H9 (cell line): ENCODE data around the gene LCN2. TPM values are rescaled to one million over a fixed set of nuclear protein-coding genes. Genes with fewer than 3 reads are reported as not detected.

ENCODE experiments used
- DNase-seq: peaks from one replicate; pipeline ENCODE4 v3.0.0-alpha.2; 2017
- H2AFZ ChIP-seq: one replicate; pipeline ENCODE4 v1.6.1; 2013; ENCODE audit warnings: mild to moderate bottlenecking, low read length, control low read depth, moderate library complexity
- H2AK5ac ChIP-seq: 2 replicates; pipeline ENCODE4 v1.6.1; 2013; ENCODE audit warnings: low read length, control low read depth, mixed read lengths; ENCODE audit not compliant: insufficient read length
- H2BK120ac ChIP-seq: one replicate; pipeline ENCODE4 v1.6.1; 2013; ENCODE audit warnings: low read depth, mild to moderate bottlenecking, low read length, control low read depth, inconsistent platforms; ENCODE audit not compliant: poor library complexity, severe bottlenecking
- H2BK12ac ChIP-seq: 2 replicates; pipeline ENCODE4 v1.6.1; 2013; ENCODE audit warnings: low read length, control low read depth, mixed read lengths, low read depth; ENCODE audit not compliant: insufficient read length
- H2BK15ac ChIP-seq: 2 replicates; pipeline ENCODE4 v1.6.1; 2013; ENCODE audit warnings: low read depth, low read length, control low read depth
- H2BK20ac ChIP-seq: one replicate; pipeline ENCODE4 v1.6.1; 2013; ENCODE audit warnings: low read depth, mild to moderate bottlenecking, low read length, control low read depth, inconsistent platforms; ENCODE audit not compliant: poor library complexity, severe bottlenecking
- H2BK5ac ChIP-seq: 2 replicates; pipeline ENCODE4 v1.6.1; 2013; ENCODE audit warnings: low read length, control low read depth, mixed read lengths; ENCODE audit not compliant: insufficient read length
- H3K14ac ChIP-seq: 2 replicates; pipeline ENCODE4 v1.6.1; 2013; ENCODE audit warnings: low read length, control low read depth; ENCODE audit not compliant: insufficient read depth
- H3K18ac ChIP-seq: 2 replicates; pipeline ENCODE4 v1.6.1; 2013; ENCODE audit warnings: low read depth, mild to moderate bottlenecking, mixed read lengths, low read length, control low read depth; ENCODE audit not compliant: insufficient read length
- H3K23ac ChIP-seq: 2 replicates; pipeline ENCODE4 v1.6.1; 2013; ENCODE audit warnings: low read length, control low read depth, mixed read lengths, low read depth; ENCODE audit not compliant: insufficient read length
- H3K23me2 ChIP-seq: 2 replicates; pipeline ENCODE4 v1.6.1; 2013; ENCODE audit warnings: low read depth, mild to moderate bottlenecking, mixed read lengths, low read length, control low read depth; ENCODE audit not compliant: insufficient read length, poor library complexity, severe bottlenecking
- H3K27ac ChIP-seq: 2 replicates; pipeline ENCODE4 v1.5.1; 2013; ENCODE audit warnings: low read length, control low read depth, mixed read lengths, low read depth; ENCODE audit not compliant: insufficient read length
- H3K27me3 ChIP-seq: 2 replicates; pipeline ENCODE4 v1.6.1; 2013; ENCODE audit warnings: low read length, control low read depth, inconsistent platforms; ENCODE audit not compliant: insufficient read depth
- H3K4ac ChIP-seq: 2 replicates; pipeline ENCODE4 v1.6.1; 2013; ENCODE audit warnings: low read depth, mild to moderate bottlenecking, control low read depth, inconsistent platforms, low read length, moderate library complexity
- H3K4me1 ChIP-seq: 2 replicates; pipeline ENCODE4 v1.6.1; 2013; ENCODE audit warnings: low read length, control low read depth, inconsistent platforms; ENCODE audit not compliant: insufficient read depth
- H3K4me2 ChIP-seq: 2 replicates; pipeline ENCODE4 v1.6.1; 2013; ENCODE audit warnings: low read length, control low read depth, mixed read lengths; ENCODE audit not compliant: insufficient read length, insufficient read depth
- H3K56ac ChIP-seq: 2 replicates; pipeline ENCODE4 v1.6.1; 2013; ENCODE audit warnings: low read depth, mild to moderate bottlenecking, mixed read lengths, low read length, control low read depth; ENCODE audit not compliant: insufficient read length
- H3K79me1 ChIP-seq: 2 replicates; pipeline ENCODE4 v1.6.1; 2013; ENCODE audit warnings: low read depth, mild to moderate bottlenecking, moderate library complexity, low read length, control low read depth, inconsistent platforms; ENCODE audit not compliant: insufficient read depth, poor library complexity, severe bottlenecking
- H3K79me2 ChIP-seq: 2 replicates; pipeline ENCODE4 v1.6.1; 2013; ENCODE audit warnings: low read length, control low read depth, inconsistent platforms; ENCODE audit not compliant: insufficient read depth
- H3K9ac ChIP-seq: 2 replicates; pipeline ENCODE4 v1.6.1; 2013; ENCODE audit warnings: low read length, control low read depth, mixed read lengths; ENCODE audit not compliant: insufficient read length; ENCODE audit errors: extremely low read depth
- H3K9me3 ChIP-seq: one replicate; pipeline ENCODE4 v1.6.1; 2013; ENCODE audit warnings: low read depth, low read length, inconsistent platforms; ENCODE audit not compliant: control insufficient read depth
- H3T11ph ChIP-seq: one replicate; pipeline ENCODE4 v1.6.1; 2013; ENCODE audit warnings: mild to moderate bottlenecking, low read length, control low read depth, inconsistent platforms
- H4K20me1 ChIP-seq: one replicate; pipeline ENCODE4 v1.6.1; 2013; ENCODE audit not compliant: control insufficient read depth, insufficient read length, insufficient read depth
- H4K5ac ChIP-seq: 2 replicates; pipeline ENCODE4 v1.6.1; 2013; ENCODE audit warnings: low read depth, mild to moderate bottlenecking, mixed read lengths, low read length, control low read depth; ENCODE audit not compliant: insufficient read length
- H4K8ac ChIP-seq: replicated peaks from 2 replicates; pipeline ENCODE4 v1.6.1; 2013; ENCODE audit warnings: low read length, control low read depth, mixed read lengths, low read depth; ENCODE audit not compliant: insufficient read length
- H4K91ac ChIP-seq: 2 replicates; pipeline ENCODE4 v1.6.1; 2013; ENCODE audit warnings: low read depth, mild to moderate bottlenecking, moderate library complexity, mixed read lengths, low read length, control low read depth; ENCODE audit not compliant: insufficient read length
- H3K27ac Mint-ChIP-seq, 3 experiments: 2 replicates in 2 of 3; 3 replicates in 1 of 3; pipeline ENCODE4 v1.8.0; 2020 to 2021; ENCODE audit warnings: mixed read lengths in 3 of 3, mild to moderate bottlenecking in 1 of 3, moderate library complexity in 1 of 3
- H3K27me3 Mint-ChIP-seq: 2 replicates; pipeline ENCODE4 v1.8.0; 2021; ENCODE audit warnings: low read depth, mild to moderate bottlenecking, moderate library complexity, mixed read lengths
- H3K36me3 Mint-ChIP-seq, 3 experiments: 2 replicates in 2 of 3; 3 replicates in 1 of 3; pipeline ENCODE4 v1.8.0; 2020 to 2021; ENCODE audit warnings: low read depth in 3 of 3, mixed read lengths in 3 of 3; ENCODE audit not compliant: insufficient read depth in 1 of 3
- H3K4me1 Mint-ChIP-seq, 2 experiments: 2 replicates each; pipeline ENCODE4 v1.8.0; 2020; ENCODE audit warnings: mixed read lengths in 2 of 2
- H3K4me3 Mint-ChIP-seq, 2 experiments: 2 replicates in 1 of 2; 3 replicates in 1 of 2; pipeline ENCODE4 v1.8.0; 2020 to 2021; ENCODE audit warnings: mild to moderate bottlenecking in 2 of 2, mixed read lengths in 2 of 2, moderate library complexity in 1 of 2
- H3K9me3 Mint-ChIP-seq, 2 experiments: 2 replicates in 1 of 2; 3 replicates in 1 of 2; pipeline ENCODE4 v1.8.0; 2020; ENCODE audit warnings: mild to moderate bottlenecking in 2 of 2, mixed read lengths in 2 of 2, moderate library complexity in 1 of 2
- CTCF ChIP-seq: fragments of 200-600 bp; sonication (generic); conservative IDR thresholded peaks from 3 replicates; pipeline ENCODE4 v1.8.0; 2021; ENCODE audit warnings: antibody characterized with exemption, mild to moderate bottlenecking
- WGBS: extraction: QIAGEN DNeasy Blood & Tissue Kit; methylation state at CpG from one replicate; pipeline ENCODE4 v1.1.7; 2013; ENCODE audit warnings: missing lambda C conversion rate, low lambda C conversion rate, mixed read lengths; ENCODE audit not compliant: insufficient read length; ENCODE audit errors: extremely low coverage; 5-methylcytosine and 5-hydroxymethylcytosine counted together
- total RNA-seq: library from RNA; stranded (reverse); gene quantifications from 2 replicates; pipeline ENCODE4 v1.2.1, GENCODE V29; 2021

LCN2 gene
- total RNA-seq, 1 experiment from 2014 or later, result not detected

GRCh38 chr9:128106181-128106939, 42.9 kb upstream of the LCN2 start:
- no peaks in the 10 kb centered on the region; the same call in 1 of the 2 replicates for H3K4me1 ChIP-seq
- Mint-ChIP-seq H3K4me3 (no peak overlapping the region), H3K27ac (no peak overlapping the region; a peak in 1 of 7 replicates), H3K4me1 (peaks cover 7 to 22% of the 10 kb centered on the region in 2 experiments), H3K9me3 (no peaks in the 10 kb centered on the region), H3K36me3 (peaks cover 22 to 71% (median 56%) of the 10 kb centered on the region in 3 experiments; a peak in 6 of 7 replicates), H3K27me3 (no peaks in the 10 kb centered on the region)
- H3K27ac ChIP-seq, result no peak overlapping the region
- no peaks in the 10 kb centered on the region for H4K20me1 ChIP-seq
- no peak overlapping the region for H3K56ac ChIP-seq
- H4K5ac ChIP-seq, result no peak overlapping the region
- H3K14ac ChIP-seq, result no peak overlapping the region
- H2BK20ac ChIP-seq, result no peak overlapping the region
- no peak overlapping the region for H2BK5ac ChIP-seq
- H3K9ac ChIP-seq, result no peak overlapping the region
- no peak overlapping the region for H3K18ac ChIP-seq
- no peak overlapping the region for H3K4me2 ChIP-seq
- H3K23me2 ChIP-seq, result no peaks in the 10 kb centered on the region
- H3K4ac ChIP-seq, result no peak overlapping the region
- DNase-seq, result peak; percentile 41
- H3K27me3 ChIP-seq, result no peaks in the 10 kb centered on the region
- H2AFZ ChIP-seq, result no peak overlapping the region
- H3K79me1 ChIP-seq, result no peaks in the 10 kb centered on the region
- H3T11ph ChIP-seq, result no peak overlapping the region
- H4K91ac ChIP-seq, result no peak overlapping the region
- no peak overlapping the region for H2BK120ac ChIP-seq
- no peaks in the 10 kb centered on the region for H3K9me3 ChIP-seq
- H2AK5ac ChIP-seq, result no peak overlapping the region
- no peak overlapping the region for H2BK15ac ChIP-seq
- no peak overlapping the region for H4K8ac ChIP-seq
- H3K23ac ChIP-seq, result no peak overlapping the region
- TF ChIP-seq CTCF, result 0 out of 3 replicates have a peak, but pooled peaks have one; percentile 20
- no peaks in the 10 kb centered on the region for H3K79me2 ChIP-seq
- no CpG with 5 or more reads among the region's 23 CpGs for WGBS
- no peak overlapping the region for H2BK12ac ChIP-seq
